Limb (tissue), 2 donors: Measurements from ENCODE around the gene PRPH2.

Source experiments
- DNase-seq, 2 donors: peaks; one replicate each; pipeline ENCODE4 v3.0.0-alpha.2; 2016; ENCODE audit errors: extremely low spot score in 2 of 2

The PRPH2 gene

GRCh38 chr6:42722497-42722896 is at the start of gene PRPH2:
Gene PRPH2, minus strand, starts transcription at chr6:42722597. Its CDS starts 263 bp downstream, at chr6:42722334.
- no peak for DNase-seq

- no peak for DNase-seq
Observed at GRCh38 chr6:42771741-42772100, 49.3 kb upstream of the PRPH2 start.

GRCh38 chr6:42769836-42770235 is 47.4 kb upstream of the PRPH2 start:
- no peak for DNase-seq

GRCh38 chr6:42769051-42769450 is 46.7 kb upstream of the PRPH2 start:
- no peak for DNase-seq

- DNase-seq: no peak
Observed at GRCh38 chr6:42766163-42766670, 43.8 kb upstream of the PRPH2 start.

GRCh38 chr6:42764911-42765648 is 42.7 kb upstream of the PRPH2 start:
- no peak for DNase-seq

GRCh38 chr6:42762950-42763349 is 40.6 kb upstream of the PRPH2 start:
- DNase-seq: no peak

GRCh38 chr6:42762426-42762859 is 40.0 kb upstream of the PRPH2 start:
- no peak for DNase-seq

- DNase-seq: no peak
Observed at GRCh38 chr6:42761287-42762067, 39.1 kb upstream of the PRPH2 start.

GRCh38 chr6:42758756-42759430 is 36.5 kb upstream of the PRPH2 start:
- no peak for DNase-seq

GRCh38 chr6:42756722-42757121 is 34.3 kb upstream of the PRPH2 start:
- DNase-seq: peak in 1 of 2 donors; percentile 32

GRCh38 chr6:42754759-42755158 is 32.4 kb upstream of the PRPH2 start:
- DNase-seq: no peak

GRCh38 chr6:42751055-42751454 is 28.7 kb upstream of the PRPH2 start:
- DNase-seq: no peak

GRCh38 chr6:42748203-42748898 is 26.0 kb upstream of the PRPH2 start:
- no peak for DNase-seq

GRCh38 chr6:42746463-42747391 is 24.3 kb upstream of the PRPH2 start:
- DNase-seq: peak; percentile 87 to 91

GRCh38 chr6:42745640-42746462 is 23.5 kb upstream of the PRPH2 start, which contains the start of gene TBCC:
Gene TBCC, minus strand, starts transcription at chr6:42746103. Its CDS starts 30 bp downstream, at chr6:42746073.
- peak; percentile 98 for DNase-seq

- DNase-seq: peak in 1 of 2 donors; percentile 59
Observed at GRCh38 chr6:42745083-42745639, 22.8 kb upstream of the PRPH2 start.

- DNase-seq: no peak
Observed at GRCh38 chr6:42744351-42744893, 22.0 kb upstream of the PRPH2 start.
